H9 (cell line): Measurements from ENCODE around the gene GABRB3. TPM values are rescaled to one million over a fixed set of nuclear protein-coding genes. Genes with fewer than 3 reads are reported as not detected.

Experiments
- DNase-seq: peaks from one replicate; pipeline ENCODE4 v3.0.0-alpha.2; 2017
- H2AFZ ChIP-seq: one replicate; pipeline ENCODE4 v1.6.1; 2013; ENCODE audit warnings: mild to moderate bottlenecking, low read length, control low read depth, moderate library complexity
- H2AK5ac ChIP-seq: 2 replicates; pipeline ENCODE4 v1.6.1; 2013; ENCODE audit warnings: low read length, control low read depth, mixed read lengths; ENCODE audit not compliant: insufficient read length
- H2BK120ac ChIP-seq: one replicate; pipeline ENCODE4 v1.6.1; 2013; ENCODE audit warnings: low read depth, mild to moderate bottlenecking, low read length, control low read depth, inconsistent platforms; ENCODE audit not compliant: poor library complexity, severe bottlenecking
- H2BK12ac ChIP-seq: 2 replicates; pipeline ENCODE4 v1.6.1; 2013; ENCODE audit warnings: low read length, control low read depth, mixed read lengths, low read depth; ENCODE audit not compliant: insufficient read length
- H2BK15ac ChIP-seq: 2 replicates; pipeline ENCODE4 v1.6.1; 2013; ENCODE audit warnings: low read depth, low read length, control low read depth
- H2BK20ac ChIP-seq: one replicate; pipeline ENCODE4 v1.6.1; 2013; ENCODE audit warnings: low read depth, mild to moderate bottlenecking, low read length, control low read depth, inconsistent platforms; ENCODE audit not compliant: poor library complexity, severe bottlenecking
- H2BK5ac ChIP-seq: 2 replicates; pipeline ENCODE4 v1.6.1; 2013; ENCODE audit warnings: low read length, control low read depth, mixed read lengths; ENCODE audit not compliant: insufficient read length
- H3K14ac ChIP-seq: 2 replicates; pipeline ENCODE4 v1.6.1; 2013; ENCODE audit warnings: low read length, control low read depth; ENCODE audit not compliant: insufficient read depth
- H3K18ac ChIP-seq: 2 replicates; pipeline ENCODE4 v1.6.1; 2013; ENCODE audit warnings: low read depth, mild to moderate bottlenecking, mixed read lengths, low read length, control low read depth; ENCODE audit not compliant: insufficient read length
- H3K23ac ChIP-seq: 2 replicates; pipeline ENCODE4 v1.6.1; 2013; ENCODE audit warnings: low read length, control low read depth, mixed read lengths, low read depth; ENCODE audit not compliant: insufficient read length
- H3K23me2 ChIP-seq: 2 replicates; pipeline ENCODE4 v1.6.1; 2013; ENCODE audit warnings: low read depth, mild to moderate bottlenecking, mixed read lengths, low read length, control low read depth; ENCODE audit not compliant: insufficient read length, poor library complexity, severe bottlenecking
- H3K27ac ChIP-seq: 2 replicates; pipeline ENCODE4 v1.5.1; 2013; ENCODE audit warnings: low read length, control low read depth, mixed read lengths, low read depth; ENCODE audit not compliant: insufficient read length
- H3K27me3 ChIP-seq: 2 replicates; pipeline ENCODE4 v1.6.1; 2013; ENCODE audit warnings: low read length, control low read depth, inconsistent platforms; ENCODE audit not compliant: insufficient read depth
- H3K4ac ChIP-seq: 2 replicates; pipeline ENCODE4 v1.6.1; 2013; ENCODE audit warnings: low read depth, mild to moderate bottlenecking, control low read depth, inconsistent platforms, low read length, moderate library complexity
- H3K4me1 ChIP-seq: 2 replicates; pipeline ENCODE4 v1.6.1; 2013; ENCODE audit warnings: low read length, control low read depth, inconsistent platforms; ENCODE audit not compliant: insufficient read depth
- H3K4me2 ChIP-seq: 2 replicates; pipeline ENCODE4 v1.6.1; 2013; ENCODE audit warnings: low read length, control low read depth, mixed read lengths; ENCODE audit not compliant: insufficient read length, insufficient read depth
- H3K56ac ChIP-seq: 2 replicates; pipeline ENCODE4 v1.6.1; 2013; ENCODE audit warnings: low read depth, mild to moderate bottlenecking, mixed read lengths, low read length, control low read depth; ENCODE audit not compliant: insufficient read length
- H3K79me1 ChIP-seq: 2 replicates; pipeline ENCODE4 v1.6.1; 2013; ENCODE audit warnings: low read depth, mild to moderate bottlenecking, moderate library complexity, low read length, control low read depth, inconsistent platforms; ENCODE audit not compliant: insufficient read depth, poor library complexity, severe bottlenecking
- H3K79me2 ChIP-seq: 2 replicates; pipeline ENCODE4 v1.6.1; 2013; ENCODE audit warnings: low read length, control low read depth, inconsistent platforms; ENCODE audit not compliant: insufficient read depth
- H3K9ac ChIP-seq: 2 replicates; pipeline ENCODE4 v1.6.1; 2013; ENCODE audit warnings: low read length, control low read depth, mixed read lengths; ENCODE audit not compliant: insufficient read length; ENCODE audit errors: extremely low read depth
- H3K9me3 ChIP-seq: one replicate; pipeline ENCODE4 v1.6.1; 2013; ENCODE audit warnings: low read depth, low read length, inconsistent platforms; ENCODE audit not compliant: control insufficient read depth
- H3T11ph ChIP-seq: one replicate; pipeline ENCODE4 v1.6.1; 2013; ENCODE audit warnings: mild to moderate bottlenecking, low read length, control low read depth, inconsistent platforms
- H4K20me1 ChIP-seq: one replicate; pipeline ENCODE4 v1.6.1; 2013; ENCODE audit not compliant: control insufficient read depth, insufficient read length, insufficient read depth
- H4K5ac ChIP-seq: 2 replicates; pipeline ENCODE4 v1.6.1; 2013; ENCODE audit warnings: low read depth, mild to moderate bottlenecking, mixed read lengths, low read length, control low read depth; ENCODE audit not compliant: insufficient read length
- H4K8ac ChIP-seq: replicated peaks from 2 replicates; pipeline ENCODE4 v1.6.1; 2013; ENCODE audit warnings: low read length, control low read depth, mixed read lengths, low read depth; ENCODE audit not compliant: insufficient read length
- H4K91ac ChIP-seq: 2 replicates; pipeline ENCODE4 v1.6.1; 2013; ENCODE audit warnings: low read depth, mild to moderate bottlenecking, moderate library complexity, mixed read lengths, low read length, control low read depth; ENCODE audit not compliant: insufficient read length
- H3K27ac Mint-ChIP-seq, 3 experiments: 2 replicates in 2 of 3; 3 replicates in 1 of 3; pipeline ENCODE4 v1.8.0; 2020 to 2021; ENCODE audit warnings: mixed read lengths in 3 of 3, mild to moderate bottlenecking in 1 of 3, moderate library complexity in 1 of 3
- H3K27me3 Mint-ChIP-seq: 2 replicates; pipeline ENCODE4 v1.8.0; 2021; ENCODE audit warnings: low read depth, mild to moderate bottlenecking, moderate library complexity, mixed read lengths
- H3K36me3 Mint-ChIP-seq, 3 experiments: 2 replicates in 2 of 3; 3 replicates in 1 of 3; pipeline ENCODE4 v1.8.0; 2020 to 2021; ENCODE audit warnings: low read depth in 3 of 3, mixed read lengths in 3 of 3; ENCODE audit not compliant: insufficient read depth in 1 of 3
- H3K4me1 Mint-ChIP-seq, 2 experiments: 2 replicates each; pipeline ENCODE4 v1.8.0; 2020; ENCODE audit warnings: mixed read lengths in 2 of 2
- H3K4me3 Mint-ChIP-seq, 2 experiments: 2 replicates in 1 of 2; 3 replicates in 1 of 2; pipeline ENCODE4 v1.8.0; 2020 to 2021; ENCODE audit warnings: mild to moderate bottlenecking in 2 of 2, mixed read lengths in 2 of 2, moderate library complexity in 1 of 2
- H3K9me3 Mint-ChIP-seq, 2 experiments: 2 replicates in 1 of 2; 3 replicates in 1 of 2; pipeline ENCODE4 v1.8.0; 2020; ENCODE audit warnings: mild to moderate bottlenecking in 2 of 2, mixed read lengths in 2 of 2, moderate library complexity in 1 of 2
- CTCF ChIP-seq: fragments of 200-600 bp; sonication (generic); conservative IDR thresholded peaks from 3 replicates; pipeline ENCODE4 v1.8.0; 2021; ENCODE audit warnings: antibody characterized with exemption, mild to moderate bottlenecking
- WGBS: extraction: QIAGEN DNeasy Blood & Tissue Kit; methylation state at CpG from one replicate; pipeline ENCODE4 v1.1.7; 2013; ENCODE audit warnings: missing lambda C conversion rate, low lambda C conversion rate, mixed read lengths; ENCODE audit not compliant: insufficient read length; ENCODE audit errors: extremely low coverage; 5-methylcytosine and 5-hydroxymethylcytosine counted together
- total RNA-seq: library from RNA; stranded (reverse); gene quantifications from 2 replicates; pipeline ENCODE4 v1.2.1, GENCODE V29; 2021

Gene GABRB3
- total RNA-seq, 1 experiment from 2014 or later = 98.2 TPM

GRCh38 chr15:26644948-26645347 is 127.9 kb downstream of the GABRB3 start:
- Histone ChIP-seq H3K14ac (no peak overlapping the region), H2BK5ac (no peak overlapping the region), H3K27ac (no peak overlapping the region), H3K79me2 (peaks cover 13% of the 10 kb centered on the region; the same call in 1 of the 2 replicates), H3K23ac (no peak overlapping the region), H3K27me3 (no peaks in the 10 kb centered on the region), H2AK5ac (no peak overlapping the region), H4K5ac (no peak overlapping the region), H3K9me3 (no peaks in the 10 kb centered on the region), H2AFZ (no peak overlapping the region), H3K9ac (no peak overlapping the region), H2BK15ac (no peak overlapping the region), H3K4ac (no peak overlapping the region), H3T11ph (no peak overlapping the region), H3K23me2 (no peaks in the 10 kb centered on the region), H4K20me1 (no peaks in the 10 kb centered on the region), H4K8ac (no peak overlapping the region), H2BK12ac (no peak overlapping the region), H3K56ac (no peak overlapping the region), H2BK120ac (no peak overlapping the region), H4K91ac (no peak overlapping the region), H3K18ac (no peak overlapping the region), H3K4me1 (peaks cover 6% of the 10 kb centered on the region; the same call in 1 of the 2 replicates), H2BK20ac (no peak overlapping the region), H3K79me1 (peaks cover 4% of the 10 kb centered on the region), H3K4me2 (no peak overlapping the region)
- H3K36me3 Mint-ChIP-seq = peaks cover 16 to 41% (median 25%) of the 10 kb centered on the region in 3 experiments
- H3K4me3 Mint-ChIP-seq = no peak overlapping the region
- no CpG with 5 or more reads among the region's 9 CpGs for WGBS
- peaks cover 18 to 19% of the 10 kb centered on the region in 2 experiments for H3K4me1 Mint-ChIP-seq
- H3K27ac Mint-ChIP-seq = no peak overlapping the region
- H3K27me3 Mint-ChIP-seq = no peaks in the 10 kb centered on the region; the same call in 1 of the 2 replicates
- no peak for TF ChIP-seq CTCF
- peaks cover 4 to 5% of the 10 kb centered on the region in 2 experiments; a peak in 3 of 5 replicates for H3K9me3 Mint-ChIP-seq
- DNase-seq = no peak
